Measurements from ENCODE around the gene KRT15. TPM values are rescaled to one million over a fixed set of nuclear protein-coding genes. Genes with fewer than 3 reads are reported as not detected.

KRT15 gene
- total and polyA plus RNA-seq, 2 of the 8 experiments (the other 6 are each of a cell fraction or from before 2014, with no cell fraction given) = 0.11 to 0.13 TPM

GRCh38 chr17:41537614-41537954 lies 18.9 kb upstream of the KRT15 start:
- H2AK5ac ChIP-seq (ENCODE audit: low read depth, low read length) = no peak overlapping the region
- H2BK5ac ChIP-seq (ENCODE audit: low read depth, low read length) = no peak overlapping the region
- H3K4me1 ChIP-seq (replicated peaks in 1 of 4; ENCODE audit: control insufficient read depth in 3 of 4, insufficient read depth in 4 of 4, low read length in 3 of 4) = peaks cover 10 to 23% (median 16%) of the 10 kb centered on the region in 4 experiments
- H4K5ac ChIP-seq (ENCODE audit: insufficient read length, low read depth, low read length) = no peak overlapping the region
- WGBS, 2 experiments (ENCODE audit: extremely low coverage in 1 of 2, insufficient coverage in 1 of 2, insufficient read length in 1 of 2, insufficient replicate concordance in 2 of 2, low coverage in 1 of 2, low lambda C conversion rate in 2 of 2, missing lambda C conversion rate in 1 of 2) = 91% methylated on average over 7 of the region's 7 CpGs; no CpG with 5 or more reads in 1 of the 2 experiments
- H3K56ac ChIP-seq (replicated peaks; ENCODE audit: insufficient read length, low read depth, low read length) = no peak overlapping the region
- FAIRE-seq = no peak
- no peaks in the 10 kb centered on the region for H3K79me2 ChIP-seq (ENCODE audit: control insufficient read depth in 1 of 2, insufficient read depth in 2 of 2, low read length in 2 of 2)
- no peaks in the 10 kb centered on the region for H3K36me3 ChIP-seq (ENCODE audit: control insufficient read depth in 2 of 4, insufficient read depth in 4 of 4, low read length in 3 of 4)
- no peak overlapping the region for H3K4me2 ChIP-seq (ENCODE audit: insufficient read depth in 1 of 2, low read depth in 2 of 2, low read length in 2 of 2)
- H3K23ac ChIP-seq (ENCODE audit: insufficient read length) = no peak overlapping the region
- H4K91ac ChIP-seq (replicated peaks; ENCODE audit: insufficient read length, low read length) = no peak overlapping the region
- no peaks in the 10 kb centered on the region for H4K20me1 ChIP-seq (replicated peaks in 1 of 2; ENCODE audit: control insufficient read depth in 1 of 2, insufficient read depth in 2 of 2, low read length in 2 of 2)
- H3K27ac ChIP-seq (ENCODE audit: low read depth, low read length) = no peak overlapping the region
- no peak overlapping the region for H4K8ac ChIP-seq (ENCODE audit: extremely low read depth, insufficient read depth, low read length)
- no peak overlapping the region for H2BK12ac ChIP-seq (ENCODE audit: low read depth, low read length)
- H3K9me3 ChIP-seq (ENCODE audit: insufficient read depth in 2 of 2, low read depth in 1 of 2, low read length in 1 of 2) = no peaks in the 10 kb centered on the region
- no peak overlapping the region for H3K4ac ChIP-seq (replicated peaks; ENCODE audit: insufficient read length, low read depth, low read length)
- no peak overlapping the region for H3K9ac ChIP-seq (replicated peaks in 1 of 4; ENCODE audit: extremely low read depth in 1 of 4, low read depth in 3 of 4, low read length in 3 of 4)
- no peak overlapping the region for H3K18ac ChIP-seq (ENCODE audit: extremely low read depth, low read length)
- H2BK120ac ChIP-seq (replicated peaks; ENCODE audit: low read depth, low read length) = no peak overlapping the region
- no peak overlapping the region for H3K14ac ChIP-seq (ENCODE audit: insufficient read length)
- DNase-seq (ENCODE audit: low read depth in 1 of 2, low spot score in 2 of 2) = no peak
- no peak overlapping the region for H3K4me3 ChIP-seq (ENCODE audit: extremely low read depth in 1 of 4, insufficient read depth in 2 of 4, low read depth in 3 of 4, low read length in 4 of 4)
- H2BK15ac ChIP-seq (ENCODE audit: low read length) = no peak overlapping the region
- CTCF ChIA-PET (ENCODE audit: partially characterized antibody) = interaction anchor here (0.9 to 5.5 kb wide), 5 partner anchors 11 to 199 kb away, joined by 3 to 48 read pairs (median 3); no protein-coding TSS in a partner anchor
- H3K79me1 ChIP-seq (ENCODE audit: low read depth, low read length) = no peaks in the 10 kb centered on the region
- POLR2A ChIA-PET (ENCODE audit: partially characterized antibody) = interaction anchor here (1.4 to 16.2 kb wide), 2 partner anchors 11 to 12 kb away, joined by 5 to 293 read pairs; partner anchors contain the start of gene KRT19
- TF ChIP-seq BACH1 (IDR thresholded peaks at IDR 0.05; ENCODE audit: low read length) (no peak), PHF8 (conservative IDR thresholded peaks at IDR 0.05; ENCODE audit: low read depth, low read length) (no peak), BRCA1 (IDR thresholded peaks at IDR 0.05; ENCODE audit: low read depth, low read length) (no peak), SIN3A (conservative IDR thresholded peaks at IDR 0.05 in 1 of 2, IDR thresholded peaks at IDR 0.05 in 1 of 2; ENCODE audit: low read depth in 1 of 2, low read length in 2 of 2) (no peak), RFX5 (IDR thresholded peaks at IDR 0.05; ENCODE audit: borderline replicate concordance, low read depth, low read length) (no peak), SAP30 (IDR thresholded peaks at IDR 0.05; ENCODE audit: insufficient read depth, insufficient replicate concordance, low read length) (no peak), USF2 (IDR thresholded peaks at IDR 0.05; ENCODE audit: low read length) (no peak), KDM5A (IDR thresholded peaks at IDR 0.05; ENCODE audit: low read length) (no peak), GTF2F1 (IDR thresholded peaks at IDR 0.05; ENCODE audit: borderline replicate concordance, low read depth, low read length) (no peak)
- 0 out of 2 replicates have a peak overlapping the region, but pooled peaks have one; percentile 32 for H2BK20ac ChIP-seq (ENCODE audit: low read length)
- no peak overlapping the region for H2AFZ ChIP-seq (ENCODE audit: low read length)
- no peaks in the 10 kb centered on the region; a peak in 1 of 7 replicates for H3K27me3 ChIP-seq (replicated peaks in 1 of 4; ENCODE audit: control insufficient read depth in 3 of 4, extremely low read depth in 1 of 4, insufficient read depth in 3 of 4, low read length in 3 of 4)
- no peaks in the 10 kb centered on the region for H3K23me2 ChIP-seq (ENCODE audit: low read depth, low read length)
